ENCODE data around the gene KIF22. TPM values are rescaled to one million over a fixed set of nuclear protein-coding genes. Genes with fewer than 3 reads are reported as not detected.

Gene KIF22
- total RNA-seq, 4 donors from 2014 or later, result 31.9 to 157 (median 72.8) TPM

DNA sequence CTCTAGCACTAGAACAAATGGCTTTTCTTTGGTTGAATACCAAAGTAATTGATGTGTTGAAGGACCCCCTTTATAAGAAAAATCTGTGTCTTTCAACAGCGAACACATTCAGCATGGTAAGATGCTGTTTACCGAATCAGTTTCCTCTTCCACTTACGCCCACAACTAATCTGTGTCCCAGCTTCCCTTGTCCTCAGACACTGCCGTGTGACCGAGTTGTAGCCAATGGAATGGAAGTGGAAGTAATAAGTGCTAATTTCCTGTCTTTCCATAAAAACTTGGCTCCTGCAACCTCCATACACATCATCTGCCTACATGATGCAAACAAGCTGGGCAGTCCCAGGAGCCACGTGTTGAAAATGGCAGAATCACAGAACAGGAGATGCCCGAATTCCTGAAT, 62.1 kb downstream of the KIF22 start:
- Histone ChIP-seq H3K36me3 (peaks cover 0 to 8% (median 0%) of the 10 kb centered on the region in 3 donors), H3K27me3 (no peaks in the 10 kb centered on the region), H3K4me3 (no peak overlapping the region), H3K27ac (peak overlapping the region in 2 of 4 donors; percentile 66 to 68), H3K9me3 (no peaks in the 10 kb centered on the region), H3K4me1 (no peaks in the 10 kb centered on the region)
- TF ChIP-seq, protein P1, sequence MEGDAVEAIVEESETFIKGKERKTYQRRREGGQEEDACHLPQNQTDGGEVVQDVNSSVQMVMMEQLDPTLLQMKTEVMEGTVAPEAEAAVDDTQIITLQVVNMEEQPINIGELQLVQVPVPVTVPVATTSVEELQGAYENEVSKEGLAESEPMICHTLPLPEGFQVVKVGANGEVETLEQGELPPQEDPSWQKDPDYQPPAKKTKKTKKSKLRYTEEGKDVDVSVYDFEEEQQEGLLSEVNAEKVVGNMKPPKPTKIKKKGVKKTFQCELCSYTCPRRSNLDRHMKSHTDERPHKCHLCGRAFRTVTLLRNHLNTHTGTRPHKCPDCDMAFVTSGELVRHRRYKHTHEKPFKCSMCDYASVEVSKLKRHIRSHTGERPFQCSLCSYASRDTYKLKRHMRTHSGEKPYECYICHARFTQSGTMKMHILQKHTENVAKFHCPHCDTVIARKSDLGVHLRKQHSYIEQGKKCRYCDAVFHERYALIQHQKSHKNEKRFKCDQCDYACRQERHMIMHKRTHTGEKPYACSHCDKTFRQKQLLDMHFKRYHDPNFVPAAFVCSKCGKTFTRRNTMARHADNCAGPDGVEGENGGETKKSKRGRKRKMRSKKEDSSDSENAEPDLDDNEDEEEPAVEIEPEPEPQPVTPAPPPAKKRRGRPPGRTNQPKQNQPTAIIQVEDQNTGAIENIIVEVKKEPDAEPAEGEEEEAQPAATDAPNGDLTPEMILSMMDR (IDR thresholded peaks at IDR 0.05), result no peak
- TF ChIP-seq POLR2A (IDR thresholded peaks at IDR 0.05), result no peak
- no peak for DNase-seq

DNA sequence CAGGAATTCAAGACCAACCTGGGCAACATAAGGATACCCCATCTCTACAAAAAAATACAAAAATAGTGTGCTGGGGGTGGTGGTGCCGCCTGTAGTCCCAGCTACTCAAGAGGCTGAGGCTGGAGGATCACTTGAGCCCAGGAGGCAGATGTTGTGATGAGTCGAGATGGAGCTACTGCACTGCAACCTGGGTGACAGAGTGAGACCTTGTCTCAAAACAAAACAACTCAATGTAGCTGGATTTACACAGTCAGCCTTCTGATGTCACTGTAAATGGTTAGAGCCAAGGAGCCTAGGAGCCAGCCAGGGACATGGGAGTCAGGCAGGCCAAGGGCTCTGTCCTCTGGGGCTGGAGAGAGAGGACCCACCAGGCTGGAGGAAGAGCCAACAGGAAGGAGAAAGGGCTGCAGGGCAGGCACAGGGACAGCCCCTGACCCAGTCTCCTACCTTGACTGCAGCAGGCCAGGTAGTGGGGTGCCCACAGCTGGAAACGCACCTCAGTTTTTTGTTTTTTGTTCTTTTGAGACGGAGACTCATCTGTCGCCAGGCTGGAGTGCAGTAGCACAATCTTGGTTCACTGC, 64.1 kb downstream of the KIF22 start:
- Histone ChIP-seq H3K36me3 (peaks cover 0 to 15% (median 0%) of the 10 kb centered on the region in 3 donors), H3K4me1 (no peaks in the 10 kb centered on the region), H3K27me3 (no peaks in the 10 kb centered on the region), H3K4me3 (no peak overlapping the region), H3K27ac (no peak overlapping the region), H3K9me3 (no peaks in the 10 kb centered on the region)
- TF ChIP-seq POLR2A (IDR thresholded peaks at IDR 0.05), result no peak
- TF ChIP-seq, protein P1 (IDR thresholded peaks at IDR 0.05), result no peak
- DNase-seq, result no peak

Small RNA genes within 50 kb of the gene (small RNA-seq; reads per million reads assigned to genes)
- 0 reads per million in 2 donors for gene AC009133.6
- gene AC120114.4, result 0 reads per million in 2 donors

Other genes starting within 250 kb of the KIF22 start
- 10 to 100 TPM in 1 of 4 donors, 1 to 10 TPM in 3; 2.5 to 14.0 (median 2.8) TPM for gene SPN, start 127.5 kb upstream of the KIF22 start, total RNA-seq
- 10 to 100 TPM; 40.4 to 96.3 (median 47.4) TPM for gene QPRT, start 111.6 kb upstream of the KIF22 start, total RNA-seq
- gene C16orf54, start 44.8 kb upstream of the KIF22 start, total RNA-seq, result 1 to 10 TPM; 2.2 to 9.9 (median 3.6) TPM
- gene ZG16, start 12.5 kb upstream of the KIF22 start, total RNA-seq, result 100 to 1,000 TPM in 3 of 4 donors, 1 to 10 TPM in 1; 9.9 to 585 (median 158) TPM
- 100 to 1,000 TPM; 124 to 208 (median 135) TPM for gene MAZ, start 15.8 kb downstream of the KIF22 start, total RNA-seq
- 1 to 10 TPM in 2 of 4 donors, under 1 TPM in 1, not detected in 1; 0.95 to 3.3 (median 2.5) TPM for gene PRRT2, start 21.4 kb downstream of the KIF22 start, total RNA-seq
- gene PAGR1, start 25.4 kb downstream of the KIF22 start, total RNA-seq, result 10 to 100 TPM; 39.5 to 50.3 (median 48.3) TPM
- gene MVP, start 29.7 kb downstream of the KIF22 start, total RNA-seq, result 100 to 1,000 TPM; 222 to 709 (median 645) TPM
- gene CDIPT, start 72.5 kb downstream of the KIF22 start, total RNA-seq, result 100 to 1,000 TPM in 1 of 4 donors, 10 to 100 TPM in 3; 39.6 to 122 (median 91.2) TPM
- gene SEZ6L2, start 108.8 kb downstream of the KIF22 start, total RNA-seq, result 10 to 100 TPM in 2 of 4 donors, 1 to 10 TPM in 2; 1.7 to 14.2 (median 10.6) TPM
- under 1 TPM in 1 of 4 donors, not detected in 3; 0.53 TPM for gene ASPHD1, start 109.7 kb downstream of the KIF22 start, total RNA-seq
- 10 to 100 TPM; 38.8 to 98.1 (median 48.7) TPM for gene KCTD13, start 135.5 kb downstream of the KIF22 start, total RNA-seq
- 100 to 1,000 TPM; 103 to 201 (median 170) TPM for gene TMEM219, start 171.3 kb downstream of the KIF22 start, total RNA-seq
- 100 to 1,000 TPM in 1 of 4 donors, 10 to 100 TPM in 3; 78.1 to 123 (median 90.9) TPM for gene TAOK2, start 183.1 kb downstream of the KIF22 start, total RNA-seq
- 10 to 100 TPM in 3 of 4 donors, 1 to 10 TPM in 1; 5.8 to 15.1 (median 13.1) TPM for gene HIRIP3, start 204.9 kb downstream of the KIF22 start, total RNA-seq
- gene INO80E, start 205.5 kb downstream of the KIF22 start, total RNA-seq, result 10 to 100 TPM; 46.6 to 85.8 (median 75.9) TPM
- 1 to 10 TPM in 3 of 4 donors, not detected in 1; 2.5 to 4.9 (median 2.9) TPM for gene DOC2A, start 220.3 kb downstream of the KIF22 start, total RNA-seq
- not detected for gene C16orf92, start 232.4 kb downstream of the KIF22 start, total RNA-seq
- gene TLCD3B, start 240.5 kb downstream of the KIF22 start, total RNA-seq, result not detected

All from Peyer's patch (tissue), 4 donors.